Neural cell (in vitro differentiated cells): ENCODE data around the gene NTF3.

Experiments
- EZH2 ChIP-seq: fragments of 200-600, 300-800 bp; shearing (Covaris generic), sonication (generic); IDR thresholded peaks from 2 replicates; pipeline ENCODE4 v1.6.1; 2014; ENCODE audit warnings: antibody characterized with exemption, low read length, borderline replicate concordance, mild to moderate bottlenecking; ENCODE audit not compliant: insufficient read depth, poor library complexity, severe bottlenecking
- REST ChIP-seq: IDR thresholded peaks from 2 replicates; pipeline ENCODE4 v1.6.1; 2012; ENCODE audit warnings: borderline replicate concordance
- TF ChIP-seq, protein P1 (sequence below): fragments of 450-650 bp; IDR thresholded peaks from 2 replicates; pipeline ENCODE4 v1.5.1; 2014; ENCODE audit warnings: antibody characterized with exemption, mild to moderate bottlenecking, moderate library complexity; ENCODE audit not compliant: poor library complexity, severe bottlenecking

DNA sequence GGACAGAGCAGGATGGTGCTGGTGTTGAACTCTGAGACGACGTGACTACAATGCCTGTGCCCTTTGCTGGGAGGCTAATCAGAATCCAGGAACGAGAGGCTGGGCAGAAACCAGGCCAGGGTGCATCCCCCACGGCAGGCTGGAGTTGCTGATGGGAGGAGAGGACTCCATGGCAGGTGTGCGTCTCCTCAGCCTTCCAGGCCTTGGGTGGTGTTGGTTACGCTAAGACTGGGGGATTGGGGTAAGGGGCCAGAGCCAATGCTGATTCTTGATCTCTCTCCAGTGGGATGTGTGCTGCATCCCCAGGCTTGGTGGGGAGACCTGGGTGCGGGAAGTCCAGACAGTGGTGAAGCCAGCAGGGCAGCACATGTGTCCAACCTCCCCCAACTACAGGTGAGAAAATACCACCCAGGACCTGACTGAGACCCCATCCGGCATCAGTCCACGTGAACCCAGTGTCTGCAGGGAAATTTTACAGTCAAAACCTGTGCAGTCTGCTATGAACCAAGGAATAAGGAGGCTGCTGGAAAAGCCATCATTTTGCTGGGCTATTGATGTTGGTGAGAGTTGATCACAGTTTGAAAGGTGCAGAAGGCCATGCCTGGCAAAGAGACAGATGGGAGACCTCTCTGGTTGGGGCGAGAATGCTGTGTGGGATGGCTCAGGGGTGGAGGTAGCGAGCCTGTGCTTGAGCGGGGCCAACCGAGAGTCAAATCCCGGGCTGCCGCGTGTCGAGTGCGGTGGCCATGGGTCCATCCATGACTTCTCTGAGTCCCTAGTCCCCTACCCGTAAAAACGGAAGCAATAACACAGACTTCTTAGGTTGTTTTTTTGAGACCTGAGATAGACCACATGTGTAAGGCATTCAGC is 89.8 kb downstream of the NTF3 start:
- TF ChIP-seq, protein P1, sequence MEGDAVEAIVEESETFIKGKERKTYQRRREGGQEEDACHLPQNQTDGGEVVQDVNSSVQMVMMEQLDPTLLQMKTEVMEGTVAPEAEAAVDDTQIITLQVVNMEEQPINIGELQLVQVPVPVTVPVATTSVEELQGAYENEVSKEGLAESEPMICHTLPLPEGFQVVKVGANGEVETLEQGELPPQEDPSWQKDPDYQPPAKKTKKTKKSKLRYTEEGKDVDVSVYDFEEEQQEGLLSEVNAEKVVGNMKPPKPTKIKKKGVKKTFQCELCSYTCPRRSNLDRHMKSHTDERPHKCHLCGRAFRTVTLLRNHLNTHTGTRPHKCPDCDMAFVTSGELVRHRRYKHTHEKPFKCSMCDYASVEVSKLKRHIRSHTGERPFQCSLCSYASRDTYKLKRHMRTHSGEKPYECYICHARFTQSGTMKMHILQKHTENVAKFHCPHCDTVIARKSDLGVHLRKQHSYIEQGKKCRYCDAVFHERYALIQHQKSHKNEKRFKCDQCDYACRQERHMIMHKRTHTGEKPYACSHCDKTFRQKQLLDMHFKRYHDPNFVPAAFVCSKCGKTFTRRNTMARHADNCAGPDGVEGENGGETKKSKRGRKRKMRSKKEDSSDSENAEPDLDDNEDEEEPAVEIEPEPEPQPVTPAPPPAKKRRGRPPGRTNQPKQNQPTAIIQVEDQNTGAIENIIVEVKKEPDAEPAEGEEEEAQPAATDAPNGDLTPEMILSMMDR, result no peak
- TF ChIP-seq REST, result no peak
- TF ChIP-seq EZH2, result no peak
